Heart right ventricle (tissue), 16 donors: Measurements from ENCODE around the gene HLCS. TPM values are rescaled to one million over a fixed set of nuclear protein-coding genes. Genes with fewer than 3 reads are reported as not detected.
A peak's percentile ranks its signal among the peaks of the same experiment; 100 is the strongest.
"Not testable (repeated sequence)": the region's sequence is repeated elsewhere in the genome, so short reads cannot be mapped to it uniquely, and the experiment has no call there.

Experiments
- ATAC-seq, 8 donors: fragments of 200-7000 bp; cut with Tn5 transposase; one replicate each; pipeline ENCODE4 v1.9.1; 2020; ENCODE audit warnings: mild to moderate bottlenecking in 8 of 8, moderate library complexity in 8 of 8, moderate number of reproducible peaks in 1 of 8
- DNase-seq, 2 donors: peaks; one replicate each; pipeline ENCODE4 v3.0.0-alpha.2; 2020
- H3K27ac ChIP-seq, 10 donors: fragments of 200-600 bp; sonication (generic) in 2 of 10; one replicate each; pipeline versions ENCODE4 v1.5.0 to v1.8.0; 2020 to 2022; ENCODE audit warnings: mild to moderate bottlenecking in 3 of 10
- H3K27me3 ChIP-seq, 7 donors: fragments of 200-600 bp; one replicate each; pipeline ENCODE4 v1.8.0; 2021 to 2022; ENCODE audit warnings: mild to moderate bottlenecking in 2 of 7
- H3K36me3 ChIP-seq, 9 donors: fragments of 200-600 bp; sonication (generic) in 1 of 9; one replicate each; pipeline versions ENCODE4 v1.5.0 to v1.8.0; 2020 to 2022; ENCODE audit warnings: mild to moderate bottlenecking in 2 of 9
- H3K4me1 ChIP-seq, 9 donors: fragments of 200-600 bp; sonication (generic) in 1 of 9; one replicate each; pipeline versions ENCODE4 v1.5.0 to v1.8.0; 2020 to 2022; ENCODE audit warnings: mild to moderate bottlenecking in 4 of 9
- H3K4me3 ChIP-seq, 10 donors: fragments of 200-600 bp; sonication (generic) in 2 of 10; one replicate each; pipeline versions ENCODE4 v1.5.0 to v1.8.0; 2020 to 2022; ENCODE audit warnings: mild to moderate bottlenecking in 7 of 10, moderate library complexity in 2 of 10
- H3K9me3 ChIP-seq, 11 donors: fragments of 200-600 bp in 10 of 11; sonication (generic) in 2 of 11; one replicate each; pipeline versions ENCODE4 v1.5.0 to v1.8.0; 2013 to 2022; ENCODE audit warnings: mild to moderate bottlenecking in 2 of 11, control low read depth in 1 of 11, moderate library complexity in 1 of 11
- CTCF ChIP-seq, 9 donors: fragments of 200-600 bp; sonication (generic) in 2 of 9; IDR thresholded peaks; one replicate each; pipeline versions ENCODE4 v1.5.0 to v1.8.0; 2021 to 2022; ENCODE audit warnings: antibody characterized with exemption in 9 of 9, mild to moderate bottlenecking in 5 of 9, moderate library complexity in 1 of 9
- WGBS, 2 donors: extraction: QIAGEN DNeasy Blood & Tissue Kit; methylation state at CpG; one replicate each; pipeline ENCODE4 v1.1.7; 2013; ENCODE audit warnings: inconsistent platforms in 1 of 2; 5-methylcytosine and 5-hydroxymethylcytosine counted together
- intact Hi-C, 10 donors: fragments of 100-400 bp; cut with DNase I; formaldehyde crosslinking; loops; one replicate each; pipeline versions ENCODE4 v1.11.1 to v1.14.2; 2022
- polyA plus RNA-seq, 2 donors: library from polyadenylated mRNA; stranded (reverse); fragments of 200-250 nt; gene quantifications; one replicate each; pipeline ENCODE4 v1.2.3, GENCODE V29; 2013
- total RNA-seq, 10 donors: library from RNA; stranded (reverse); fragmentation: NEBNext Ultra II Directional in 3 of 10; extraction: Animal tissue kit (Norgen Biotek cat#: 25700) in 3 of 10; gene quantifications; one replicate each; pipeline versions ENCODE4 v1.2.1 to v1.2.4, GENCODE V29; 2021 to 2023
- donor health status: Arrhythmogenic right ventricular cardiomyopathy.
- donor health status: ischemic (EF 13 %, LVEDD 7.1; RV severe dilation, severe dysfunction).
- donor health status: healthy with polysubstance abuse.
- donor health status: DM: no; HTN: yes; CAD: no.
- donor health status: DM: no; HTN: no; CAD: no.
- donor health status: ischemic (EF 25% LVEDD 6.9; RV normal size, moderate dysfunction).
- donor health status: ischemic (EF 25% LVEDD 5.7; RV mildly dilated, moderate dysfunction).
- donor health status: healthy.
- donor health status: DM: yes; HTN: yes; CAD: no.
- donor health status: Ischemic cardiomyopathy.
- donor health status: ischemic (EF 35%, LVEDD 5.7; RV mildly dilated, moderate dysfunction).
- donor health status: nonischemic (EF 11% LVEDD 7.7; RV severe dilation, severe dysfunction).
- donor health status: DM: yes; HTN: yes; CAD: no.
- donor health status: PGD.
- donor health status: ischemic (EF 29% LVEDD 5.4; RV normal size, mild dysfunction).
- donor health status: nonischemic (EF 23%, LVEDD 6.1; RV moderate dilation, normal function).

HLCS gene
- total and polyA plus RNA-seq, 12 donors: 2.0 to 9.6 (median 6.7) TPM

GRCh38 chr21:36989699-36990507, 23.4 kb upstream of the HLCS start:
- WGBS, 2 donors: 2% methylated on average over 79 to 97 of the region's 97 CpGs
- H3K36me3 ChIP-seq: no peaks in the 10 kb centered on the region
- peak; percentile 89 to 99 (median 93) for TF ChIP-seq CTCF (IDR thresholded peaks at IDR 0.05)
- H3K27ac ChIP-seq: peak overlapping the region; percentile 61 to 97 (median 94)
- peak overlapping the region; percentile 26 to 76 (median 66) for H3K4me3 ChIP-seq
- ATAC-seq: peak; percentile 98 to 99 (median 98)
- intact Hi-C loops: loop anchor here in 5 of 10 donors (5.0 to 10.0 kb wide), 2 partner anchors 82 to 85 kb away; partner anchors contain the start of genes PIGP (in 5 of the 5) and TTC3 (in 5 of the 5)
- H3K9me3 ChIP-seq: peaks cover 0 to 5% (median 0%) of the 10 kb centered on the region in 11 donors
- peaks cover 0 to 16% (median 4%) of the 10 kb centered on the region in 9 donors for H3K4me1 ChIP-seq
- peaks cover 0 to 20% (median 16%) of the 10 kb centered on the region in 7 donors for H3K27me3 ChIP-seq
- peak; percentile 94 to 97 for DNase-seq

GRCh38 chr21:36989199-36989698, 22.8 kb upstream of the HLCS start:
- Histone ChIP-seq H3K27ac (peak overlapping the region; percentile 61 to 97 (median 94)), H3K27me3 (peaks cover 0 to 14% (median 9%) of the 10 kb centered on the region in 7 donors), H3K4me3 (peak overlapping the region; percentile 26 to 76 (median 66)), H3K4me1 (peaks cover 0 to 16% (median 4%) of the 10 kb centered on the region in 9 donors)
- ATAC-seq, DNase-seq, H3K9me3 ChIP-seq, H3K36me3 ChIP-seq: not testable (repeated sequence)
- 38 to 43% methylated on average over 22 of the region's 22 CpGs for WGBS, 2 donors
- intact Hi-C loops: loop anchor here in 2 of 10 donors (10.0 kb wide), 1 partner anchor 86 kb away; the partner anchor contains the start of genes PIGP (in 2 of the 2) and TTC3 (in 2 of the 2)

GRCh38 chr21:36988536-36988935, 22.1 kb upstream of the HLCS start:
- no peaks in the 10 kb centered on the region for H3K9me3 ChIP-seq
- H3K4me3 ChIP-seq: no peak overlapping the region
- intact Hi-C loops: loop anchor here in 2 of 10 donors (10.0 kb wide), 1 partner anchor 86 kb away; the partner anchor contains the start of genes PIGP (in 2 of the 2) and TTC3 (in 2 of the 2)
- H3K27ac ChIP-seq: no peak overlapping the region
- H3K36me3 ChIP-seq: no peaks in the 10 kb centered on the region
- no peak for TF ChIP-seq CTCF (IDR thresholded peaks at IDR 0.05)
- no peak for DNase-seq
- ATAC-seq: no peak
- peaks cover 0 to 16% (median 4%) of the 10 kb centered on the region in 9 donors for H3K4me1 ChIP-seq
- 82 to 84% methylated on average over 4 of the region's 4 CpGs for WGBS, 2 donors
- peaks cover 0 to 7% (median 3%) of the 10 kb centered on the region in 7 donors for H3K27me3 ChIP-seq

- Histone ChIP-seq H3K27ac (no peak overlapping the region), H3K27me3 (peaks cover 0 to 4% (median 0%) of the 10 kb centered on the region in 7 donors), H3K4me3 (no peak overlapping the region), H3K4me1 (peaks cover 0 to 16% (median 4%) of the 10 kb centered on the region in 9 donors), H3K36me3 (no peaks in the 10 kb centered on the region), H3K9me3 (no peaks in the 10 kb centered on the region)
- ATAC-seq (no peak), DNase-seq (no peak)
- TF ChIP-seq CTCF (IDR thresholded peaks at IDR 0.05): no peak
- intact Hi-C loops: loop anchor here in 2 of 10 donors (10.0 kb wide), 1 partner anchor 87 kb away; the partner anchor contains the start of genes PIGP (in 2 of the 2) and TTC3 (in 2 of the 2)
Measured at GRCh38 chr21:36987845-36988244, 21.4 kb upstream of the HLCS start.
